Spleen (tissue), 11 donors: Measurements from ENCODE around the gene ACVR2B. TPM values are rescaled to one million over a fixed set of nuclear protein-coding genes. Genes with fewer than 3 reads are reported as not detected.

Source experiments
- DNase-seq: peaks from one replicate; pipeline ENCODE4 v3.0.0-alpha.2; 2020
- H3K27ac ChIP-seq, 8 donors: fragments of 200-600 bp; sonication (generic) in 7 of 8; 1 replicate in 4 of 8; 2 replicates in 4 of 8; pipeline versions ENCODE4 v1.5.0 to v1.8.0; 2016 to 2021; ENCODE audit warnings: inconsistent platforms in 4 of 8, mild to moderate bottlenecking in 4 of 8, moderate library complexity in 1 of 8
- H3K27me3 ChIP-seq, 7 donors: fragments of 200-600 bp; sonication (generic) in 6 of 7; replicated peaks in 1 of 7; 1 replicate in 4 of 7; 2 replicates in 3 of 7; pipeline versions ENCODE4 v1.5.0 to v1.8.0; 2016 to 2021; ENCODE audit warnings: inconsistent platforms in 3 of 7, mild to moderate bottlenecking in 1 of 7
- H3K36me3 ChIP-seq, 6 donors: fragments of 200-600 bp; sonication (generic) in 5 of 6; 1 replicate in 4 of 6; 2 replicates in 2 of 6; pipeline versions ENCODE4 v1.5.0 to v1.8.0; 2016 to 2021; ENCODE audit warnings: inconsistent platforms in 2 of 6
- H3K4me1 ChIP-seq, 6 donors: fragments of 200-600 bp; sonication (generic) in 5 of 6; 1 replicate in 3 of 6; 2 replicates in 3 of 6; pipeline versions ENCODE4 v1.5.0 to v1.8.0; 2016 to 2021; ENCODE audit warnings: inconsistent platforms in 3 of 6
- H3K4me3 ChIP-seq, 8 donors: fragments of 200-600 bp; sonication (generic) in 7 of 8; 1 replicate in 4 of 8; 2 replicates in 4 of 8; pipeline versions ENCODE4 v1.5.0 to v1.8.0; 2016 to 2021; ENCODE audit warnings: inconsistent platforms in 4 of 8, mild to moderate bottlenecking in 4 of 8, moderate library complexity in 2 of 8
- H3K9me3 ChIP-seq, 8 donors: fragments of 200-600 bp; sonication (generic) in 7 of 8; 1 replicate in 4 of 8; 2 replicates in 4 of 8; pipeline versions ENCODE4 v1.5.0 to v1.8.0; 2016 to 2021; ENCODE audit warnings: inconsistent platforms in 4 of 8
- POLR2A ChIP-seq, 3 donors: fragments of 450-650 bp; IDR thresholded peaks; one replicate each; pipeline ENCODE4 v1.5.1; 2017; ENCODE audit warnings: antibody characterized with exemption in 3 of 3, mild to moderate bottlenecking in 1 of 3
- POLR2AphosphoS5 ChIP-seq, 3 donors: sonication (generic); formaldehyde crosslinking; IDR thresholded peaks; one replicate each; pipeline ENCODE4 v1.5.1; 2017; ENCODE audit warnings: antibody characterized with exemption in 3 of 3
- WGBS, 5 donors: extraction: QIAGEN DNeasy Blood & Tissue Kit in 3 of 5; methylation state at CpG; one replicate each; pipeline versions ENCODE4 v1.1.5 to v1.1.7; 2013 to 2018; 5-methylcytosine and 5-hydroxymethylcytosine counted together
- intact Hi-C: fragments of 100-400 bp; cut with DNase I; formaldehyde crosslinking; loops from one replicate; pipeline ENCODE4 v1.15.0; 2023; ENCODE audit warnings: low total_unique reads
- polyA plus RNA-seq, 3 donors: library from polyadenylated mRNA; stranded (reverse); fragments of 200-250 nt; gene quantifications; one replicate each; pipeline ENCODE4 v1.2.1, GENCODE V29; 2013
- total RNA-seq, 7 donors: library from RNA; depleted of rRNA in 3 of 7; stranded (reverse); fragments of >200 nt in 3 of 7; fragmentation: NEBNext Ultra II Directional in 4 of 7; extraction: Animal tissue kit (Norgen Biotek cat#: 25700) in 4 of 7; gene quantifications; one replicate each; pipeline versions ENCODE4 v1.1.0 to v1.2.1, GENCODE V29; 2016 to 2021
- TF ChIP-seq, protein P1 (sequence below), 11 experiments: fragments of 200-600 bp in 7 of 11; fragments of 450-650 bp in 4 of 11; sonication (generic) in 4 of 11; IDR thresholded peaks in 8 of 11; conservative IDR thresholded peaks in 3 of 11; 1 replicate in 7 of 11; 2 replicates in 4 of 11; pipeline versions ENCODE4 v1.4.0 to v1.8.0; 2016 to 2021; ENCODE audit warnings: antibody characterized with exemption in 11 of 11, inconsistent platforms in 4 of 11, mild to moderate bottlenecking in 1 of 11
- donor health status: healthy with polysubstance abuse.
- donor health status: DM: no; HTN: no; CAD: no; lungs with moderate emphysema.
- donor health status: DM: no; HTN: no; CAD: no.
- donor health status: Bipolar disorder and iron deficiency.
- donor health status: healthy.
- donor health status: DM: no; HTN: no; CAD: no.
- donor health status: DM: yes; HTN: yes; CAD: no.

Gene ACVR2B
- total and polyA plus RNA-seq, 10 donors: 0.28 to 8.4 (median 4.8) TPM

DNA sequence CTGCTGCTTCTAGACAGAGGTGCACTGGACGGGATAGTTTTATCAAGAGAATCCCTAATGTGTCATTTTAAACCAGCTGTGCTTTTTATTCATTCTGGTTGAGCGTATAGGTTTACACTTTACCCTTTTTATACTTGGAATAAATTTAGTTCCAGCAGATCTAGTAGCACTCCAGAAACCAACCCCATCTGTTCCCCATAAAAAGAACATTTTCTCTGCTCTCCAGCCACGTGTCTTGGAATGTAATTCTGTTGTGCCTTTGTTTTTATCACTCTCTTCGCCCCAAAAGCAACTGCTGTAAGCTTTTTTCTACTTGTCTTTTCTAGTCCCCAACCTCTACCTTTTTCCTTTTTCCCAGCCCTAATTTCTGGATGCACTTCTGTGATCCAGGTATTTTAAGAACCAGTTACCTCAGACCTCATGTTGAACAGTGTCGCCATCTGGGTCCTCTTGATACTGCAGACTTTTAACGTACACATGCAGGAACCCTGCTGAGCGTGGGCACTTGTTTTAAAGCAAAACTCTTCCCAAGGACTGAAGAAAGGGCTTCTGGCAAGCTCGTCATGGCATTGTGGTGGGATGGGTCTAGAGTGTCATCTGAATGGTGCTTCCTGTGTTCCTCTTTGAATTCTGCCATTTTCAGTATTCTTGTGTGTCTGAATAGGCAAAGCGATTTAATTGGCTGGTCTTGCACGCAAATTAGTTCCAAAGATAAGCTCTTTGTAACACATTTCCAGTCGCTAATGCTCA is 36.8 kb downstream of the ACVR2B start:
- H3K4me3 ChIP-seq: no peak overlapping the region
- H3K27me3 ChIP-seq: no peaks in the 10 kb centered on the region
- H3K27ac ChIP-seq: no peak overlapping the region
- H3K36me3 ChIP-seq: no peaks in the 10 kb centered on the region
- 83 to 96% (median 87%) methylated on average over 11 of the region's 11 CpGs for WGBS, 5 donors
- DNase-seq: no peak
- TF ChIP-seq POLR2A (IDR thresholded peaks at IDR 0.05) (no peak), POLR2AphosphoS5 (IDR thresholded peaks at IDR 0.05) (no peak)
- no peaks in the 10 kb centered on the region for H3K9me3 ChIP-seq
- intact Hi-C loops: no loop called here
- H3K4me1 ChIP-seq: peaks cover 0 to 6% (median 0%) of the 10 kb centered on the region in 6 donors

DNA sequence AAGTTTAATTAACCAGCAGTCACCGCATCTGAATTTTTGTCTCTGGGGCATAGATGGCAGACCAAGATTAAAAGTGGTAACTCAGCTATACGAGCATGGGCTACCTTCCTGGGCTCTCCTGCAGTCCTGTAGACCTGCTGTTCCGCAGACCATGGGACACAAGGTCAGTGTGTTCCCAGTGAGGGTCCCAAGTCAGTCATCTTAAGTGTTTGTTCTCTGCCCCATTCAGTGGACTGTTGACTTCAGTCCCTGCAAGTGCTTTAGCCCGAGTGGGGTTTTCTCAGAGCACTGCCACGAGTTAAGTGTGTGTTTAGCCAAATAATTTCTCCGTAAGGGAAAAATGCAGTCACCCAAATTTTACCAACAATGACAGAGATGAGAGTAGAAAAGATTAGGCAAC is 37.5 kb downstream of the ACVR2B start:
- H3K27ac ChIP-seq: no peak overlapping the region
- intact Hi-C loops: no loop called here
- peaks cover 0 to 9% (median 4%) of the 10 kb centered on the region in 6 donors for H3K4me1 ChIP-seq
- H3K27me3 ChIP-seq: no peaks in the 10 kb centered on the region
- no peaks in the 10 kb centered on the region for H3K36me3 ChIP-seq
- 92 to 98% (median 95%) methylated on average over 6 of the region's 6 CpGs for WGBS, 5 donors
- no peak overlapping the region for H3K4me3 ChIP-seq
- TF ChIP-seq, protein P1, sequence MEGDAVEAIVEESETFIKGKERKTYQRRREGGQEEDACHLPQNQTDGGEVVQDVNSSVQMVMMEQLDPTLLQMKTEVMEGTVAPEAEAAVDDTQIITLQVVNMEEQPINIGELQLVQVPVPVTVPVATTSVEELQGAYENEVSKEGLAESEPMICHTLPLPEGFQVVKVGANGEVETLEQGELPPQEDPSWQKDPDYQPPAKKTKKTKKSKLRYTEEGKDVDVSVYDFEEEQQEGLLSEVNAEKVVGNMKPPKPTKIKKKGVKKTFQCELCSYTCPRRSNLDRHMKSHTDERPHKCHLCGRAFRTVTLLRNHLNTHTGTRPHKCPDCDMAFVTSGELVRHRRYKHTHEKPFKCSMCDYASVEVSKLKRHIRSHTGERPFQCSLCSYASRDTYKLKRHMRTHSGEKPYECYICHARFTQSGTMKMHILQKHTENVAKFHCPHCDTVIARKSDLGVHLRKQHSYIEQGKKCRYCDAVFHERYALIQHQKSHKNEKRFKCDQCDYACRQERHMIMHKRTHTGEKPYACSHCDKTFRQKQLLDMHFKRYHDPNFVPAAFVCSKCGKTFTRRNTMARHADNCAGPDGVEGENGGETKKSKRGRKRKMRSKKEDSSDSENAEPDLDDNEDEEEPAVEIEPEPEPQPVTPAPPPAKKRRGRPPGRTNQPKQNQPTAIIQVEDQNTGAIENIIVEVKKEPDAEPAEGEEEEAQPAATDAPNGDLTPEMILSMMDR (IDR thresholded peaks at IDR 0.05 in 8 of 11, conservative IDR thresholded peaks at IDR 0.05 in 3 of 11): no peak
- TF ChIP-seq POLR2AphosphoS5 (IDR thresholded peaks at IDR 0.05) (no peak), POLR2A (IDR thresholded peaks at IDR 0.05) (no peak)
- no peaks in the 10 kb centered on the region for H3K9me3 ChIP-seq
- no peak for DNase-seq

DNA sequence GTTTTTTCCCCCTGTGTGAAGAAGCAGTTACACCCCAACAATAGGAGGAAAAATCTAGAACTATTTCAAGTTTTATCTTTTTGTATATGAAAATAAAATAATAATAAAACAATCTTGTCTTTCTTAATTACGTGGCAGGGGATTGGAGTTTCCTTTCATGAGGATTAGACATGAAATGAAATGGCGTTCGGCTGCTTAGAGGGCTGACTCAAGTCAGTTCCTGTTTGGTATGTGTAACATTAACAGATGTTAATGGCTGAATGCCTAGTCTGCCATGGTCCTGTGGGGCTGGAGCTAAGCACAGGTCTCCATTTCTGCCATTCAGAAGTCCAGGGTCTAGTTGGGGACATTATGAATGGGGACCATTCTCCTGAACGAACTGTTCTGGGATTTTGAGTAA is 39.3 kb downstream of the ACVR2B start:
- intact Hi-C loops: no loop called here
- no peak overlapping the region for H3K27ac ChIP-seq
- WGBS, 5 donors: 67 to 88% (median 76%) methylated on average over 4 of the region's 4 CpGs

GRCh38 chr3:38496131-38496910 is 42.6 kb downstream of the ACVR2B start, which contains the start of gene EXOG:
Gene EXOG, plus strand, starts transcription at chr3:38496340. Its CDS starts 28 bp downstream, at chr3:38496368.
- Histone ChIP-seq H3K4me1 (peaks cover 6 to 32% (median 12%) of the 10 kb centered on the region in 6 donors), H3K4me3 (peak within 1 kb of the TSS; percentile 67 to 91 (median 80)), H3K27ac (peak within 1 kb of the TSS; percentile 49 to 86 (median 78)), H3K27me3 (no peaks in the 10 kb centered on the region), H3K36me3 (peaks cover 0 to 30% (median 4%) of the 10 kb centered on the region in 6 donors), H3K9me3 (no peaks in the 10 kb centered on the region)
- TF ChIP-seq, protein P1 (IDR thresholded peaks at IDR 0.05 in 8 of 11, conservative IDR thresholded peaks at IDR 0.05 in 3 of 11): peak; percentile 71 to 95 (median 83)
- TF ChIP-seq POLR2A (IDR thresholded peaks at IDR 0.05) (no peak), POLR2AphosphoS5 (IDR thresholded peaks at IDR 0.05) (peak; percentile 63 to 82 (median 76))
- DNase-seq: peak; percentile 97
- whole genome bisulfite sequencing, 5 donors: 0 to 1% (median 0%) methylated on average over 37 to 53 of the region's 53 CpGs
- intact Hi-C loops: no loop called here

More for the DNA sequence above, 39.3 kb downstream of the ACVR2B start:
- no peaks in the 10 kb centered on the region for H3K27me3 ChIP-seq
- peaks cover 6 to 24% (median 12%) of the 10 kb centered on the region in 6 donors for H3K4me1 ChIP-seq
- no peak overlapping the region for H3K4me3 ChIP-seq
- no peak for TF ChIP-seq POLR2AphosphoS5 (IDR thresholded peaks at IDR 0.05)
- TF ChIP-seq, protein P1 (IDR thresholded peaks at IDR 0.05 in 8 of 11, conservative IDR thresholded peaks at IDR 0.05 in 3 of 11): no peak
- TF ChIP-seq POLR2A (IDR thresholded peaks at IDR 0.05): no peak
- H3K9me3 ChIP-seq: no peaks in the 10 kb centered on the region
- no peak for DNase-seq
- peaks cover 0 to 3% (median 0%) of the 10 kb centered on the region in 6 donors for H3K36me3 ChIP-seq
